H9 (cell line): ENCODE data around the gene GABRB1. TPM values are rescaled to one million over a fixed set of nuclear protein-coding genes. Genes with fewer than 3 reads are reported as not detected.

Experiments
- DNase-seq: peaks from one replicate; pipeline ENCODE4 v3.0.0-alpha.2; 2017
- H2AFZ ChIP-seq: one replicate; pipeline ENCODE4 v1.6.1; 2013; ENCODE audit warnings: mild to moderate bottlenecking, low read length, control low read depth, moderate library complexity
- H2AK5ac ChIP-seq: 2 replicates; pipeline ENCODE4 v1.6.1; 2013; ENCODE audit warnings: low read length, control low read depth, mixed read lengths; ENCODE audit not compliant: insufficient read length
- H2BK120ac ChIP-seq: one replicate; pipeline ENCODE4 v1.6.1; 2013; ENCODE audit warnings: low read depth, mild to moderate bottlenecking, low read length, control low read depth, inconsistent platforms; ENCODE audit not compliant: poor library complexity, severe bottlenecking
- H2BK12ac ChIP-seq: 2 replicates; pipeline ENCODE4 v1.6.1; 2013; ENCODE audit warnings: low read length, control low read depth, mixed read lengths, low read depth; ENCODE audit not compliant: insufficient read length
- H2BK15ac ChIP-seq: 2 replicates; pipeline ENCODE4 v1.6.1; 2013; ENCODE audit warnings: low read depth, low read length, control low read depth
- H2BK20ac ChIP-seq: one replicate; pipeline ENCODE4 v1.6.1; 2013; ENCODE audit warnings: low read depth, mild to moderate bottlenecking, low read length, control low read depth, inconsistent platforms; ENCODE audit not compliant: poor library complexity, severe bottlenecking
- H2BK5ac ChIP-seq: 2 replicates; pipeline ENCODE4 v1.6.1; 2013; ENCODE audit warnings: low read length, control low read depth, mixed read lengths; ENCODE audit not compliant: insufficient read length
- H3K14ac ChIP-seq: 2 replicates; pipeline ENCODE4 v1.6.1; 2013; ENCODE audit warnings: low read length, control low read depth; ENCODE audit not compliant: insufficient read depth
- H3K18ac ChIP-seq: 2 replicates; pipeline ENCODE4 v1.6.1; 2013; ENCODE audit warnings: low read depth, mild to moderate bottlenecking, mixed read lengths, low read length, control low read depth; ENCODE audit not compliant: insufficient read length
- H3K23ac ChIP-seq: 2 replicates; pipeline ENCODE4 v1.6.1; 2013; ENCODE audit warnings: low read length, control low read depth, mixed read lengths, low read depth; ENCODE audit not compliant: insufficient read length
- H3K23me2 ChIP-seq: 2 replicates; pipeline ENCODE4 v1.6.1; 2013; ENCODE audit warnings: low read depth, mild to moderate bottlenecking, mixed read lengths, low read length, control low read depth; ENCODE audit not compliant: insufficient read length, poor library complexity, severe bottlenecking
- H3K27ac ChIP-seq: 2 replicates; pipeline ENCODE4 v1.5.1; 2013; ENCODE audit warnings: low read length, control low read depth, mixed read lengths, low read depth; ENCODE audit not compliant: insufficient read length
- H3K27me3 ChIP-seq: 2 replicates; pipeline ENCODE4 v1.6.1; 2013; ENCODE audit warnings: low read length, control low read depth, inconsistent platforms; ENCODE audit not compliant: insufficient read depth
- H3K4ac ChIP-seq: 2 replicates; pipeline ENCODE4 v1.6.1; 2013; ENCODE audit warnings: low read depth, mild to moderate bottlenecking, control low read depth, inconsistent platforms, low read length, moderate library complexity
- H3K4me1 ChIP-seq: 2 replicates; pipeline ENCODE4 v1.6.1; 2013; ENCODE audit warnings: low read length, control low read depth, inconsistent platforms; ENCODE audit not compliant: insufficient read depth
- H3K4me2 ChIP-seq: 2 replicates; pipeline ENCODE4 v1.6.1; 2013; ENCODE audit warnings: low read length, control low read depth, mixed read lengths; ENCODE audit not compliant: insufficient read length, insufficient read depth
- H3K56ac ChIP-seq: 2 replicates; pipeline ENCODE4 v1.6.1; 2013; ENCODE audit warnings: low read depth, mild to moderate bottlenecking, mixed read lengths, low read length, control low read depth; ENCODE audit not compliant: insufficient read length
- H3K79me1 ChIP-seq: 2 replicates; pipeline ENCODE4 v1.6.1; 2013; ENCODE audit warnings: low read depth, mild to moderate bottlenecking, moderate library complexity, low read length, control low read depth, inconsistent platforms; ENCODE audit not compliant: insufficient read depth, poor library complexity, severe bottlenecking
- H3K79me2 ChIP-seq: 2 replicates; pipeline ENCODE4 v1.6.1; 2013; ENCODE audit warnings: low read length, control low read depth, inconsistent platforms; ENCODE audit not compliant: insufficient read depth
- H3K9ac ChIP-seq: 2 replicates; pipeline ENCODE4 v1.6.1; 2013; ENCODE audit warnings: low read length, control low read depth, mixed read lengths; ENCODE audit not compliant: insufficient read length; ENCODE audit errors: extremely low read depth
- H3K9me3 ChIP-seq: one replicate; pipeline ENCODE4 v1.6.1; 2013; ENCODE audit warnings: low read depth, low read length, inconsistent platforms; ENCODE audit not compliant: control insufficient read depth
- H3T11ph ChIP-seq: one replicate; pipeline ENCODE4 v1.6.1; 2013; ENCODE audit warnings: mild to moderate bottlenecking, low read length, control low read depth, inconsistent platforms
- H4K20me1 ChIP-seq: one replicate; pipeline ENCODE4 v1.6.1; 2013; ENCODE audit not compliant: control insufficient read depth, insufficient read length, insufficient read depth
- H4K5ac ChIP-seq: 2 replicates; pipeline ENCODE4 v1.6.1; 2013; ENCODE audit warnings: low read depth, mild to moderate bottlenecking, mixed read lengths, low read length, control low read depth; ENCODE audit not compliant: insufficient read length
- H4K8ac ChIP-seq: replicated peaks from 2 replicates; pipeline ENCODE4 v1.6.1; 2013; ENCODE audit warnings: low read length, control low read depth, mixed read lengths, low read depth; ENCODE audit not compliant: insufficient read length
- H4K91ac ChIP-seq: 2 replicates; pipeline ENCODE4 v1.6.1; 2013; ENCODE audit warnings: low read depth, mild to moderate bottlenecking, moderate library complexity, mixed read lengths, low read length, control low read depth; ENCODE audit not compliant: insufficient read length
- H3K27ac Mint-ChIP-seq, 3 experiments: 2 replicates in 2 of 3; 3 replicates in 1 of 3; pipeline ENCODE4 v1.8.0; 2020 to 2021; ENCODE audit warnings: mixed read lengths in 3 of 3, mild to moderate bottlenecking in 1 of 3, moderate library complexity in 1 of 3
- H3K27me3 Mint-ChIP-seq: 2 replicates; pipeline ENCODE4 v1.8.0; 2021; ENCODE audit warnings: low read depth, mild to moderate bottlenecking, moderate library complexity, mixed read lengths
- H3K36me3 Mint-ChIP-seq, 3 experiments: 2 replicates in 2 of 3; 3 replicates in 1 of 3; pipeline ENCODE4 v1.8.0; 2020 to 2021; ENCODE audit warnings: low read depth in 3 of 3, mixed read lengths in 3 of 3; ENCODE audit not compliant: insufficient read depth in 1 of 3
- H3K4me1 Mint-ChIP-seq, 2 experiments: 2 replicates each; pipeline ENCODE4 v1.8.0; 2020; ENCODE audit warnings: mixed read lengths in 2 of 2
- H3K4me3 Mint-ChIP-seq, 2 experiments: 2 replicates in 1 of 2; 3 replicates in 1 of 2; pipeline ENCODE4 v1.8.0; 2020 to 2021; ENCODE audit warnings: mild to moderate bottlenecking in 2 of 2, mixed read lengths in 2 of 2, moderate library complexity in 1 of 2
- H3K9me3 Mint-ChIP-seq, 2 experiments: 2 replicates in 1 of 2; 3 replicates in 1 of 2; pipeline ENCODE4 v1.8.0; 2020; ENCODE audit warnings: mild to moderate bottlenecking in 2 of 2, mixed read lengths in 2 of 2, moderate library complexity in 1 of 2
- CTCF ChIP-seq: fragments of 200-600 bp; sonication (generic); conservative IDR thresholded peaks from 3 replicates; pipeline ENCODE4 v1.8.0; 2021; ENCODE audit warnings: antibody characterized with exemption, mild to moderate bottlenecking
- WGBS: extraction: QIAGEN DNeasy Blood & Tissue Kit; methylation state at CpG from one replicate; pipeline ENCODE4 v1.1.7; 2013; ENCODE audit warnings: missing lambda C conversion rate, low lambda C conversion rate, mixed read lengths; ENCODE audit not compliant: insufficient read length; ENCODE audit errors: extremely low coverage; 5-methylcytosine and 5-hydroxymethylcytosine counted together
- total RNA-seq: library from RNA; stranded (reverse); gene quantifications from 2 replicates; pipeline ENCODE4 v1.2.1, GENCODE V29; 2021

GABRB1 gene
- total RNA-seq, 1 experiment from 2014 or later, result 0.39 TPM

- H2BK15ac ChIP-seq, result no peak overlapping the region; the same call in 1 of the 2 replicates
- 0 out of 2 replicates have a peak, but pooled peaks cover 3% of the 10 kb centered on the region for H3K4me1 ChIP-seq
- no peak overlapping the region for H4K5ac ChIP-seq
- H4K20me1 ChIP-seq, result no peaks in the 10 kb centered on the region
- H2BK12ac ChIP-seq, result no peak overlapping the region
- Mint-ChIP-seq H3K9me3 (no peaks in the 10 kb centered on the region), H3K36me3 (no peaks in the 10 kb centered on the region), H3K27me3 (no peaks in the 10 kb centered on the region), H3K4me3 (no peak overlapping the region), H3K4me1 (peaks cover 13 to 15% of the 10 kb centered on the region in 2 experiments), H3K27ac (no peak overlapping the region)
- no peak overlapping the region for H3K18ac ChIP-seq
- H3K56ac ChIP-seq, result no peak overlapping the region
- no peak overlapping the region for H3K27ac ChIP-seq
- no peak overlapping the region for H3K4me2 ChIP-seq
- H3K27me3 ChIP-seq, result no peaks in the 10 kb centered on the region
- H4K91ac ChIP-seq, result no peak overlapping the region
- no peak overlapping the region for H2BK5ac ChIP-seq
- H2BK20ac ChIP-seq, result no peak overlapping the region
- H3K23ac ChIP-seq, result no peak overlapping the region
- H3K14ac ChIP-seq, result no peak overlapping the region
- no peak overlapping the region for H2AFZ ChIP-seq
- no peak overlapping the region for H4K8ac ChIP-seq
- no peak overlapping the region for H3K4ac ChIP-seq
- no peak for TF ChIP-seq CTCF
- no CpG with 5 or more reads among the region's 3 CpGs for WGBS
- no peaks in the 10 kb centered on the region for H3K23me2 ChIP-seq
- H3K79me1 ChIP-seq, result no peaks in the 10 kb centered on the region
- H3K79me2 ChIP-seq, result no peaks in the 10 kb centered on the region
- DNase-seq, result no peak
- H3T11ph ChIP-seq, result no peak overlapping the region
- H2BK120ac ChIP-seq, result no peak overlapping the region
- H3K9me3 ChIP-seq, result no peaks in the 10 kb centered on the region
- no peak overlapping the region for H3K9ac ChIP-seq
- no peak overlapping the region for H2AK5ac ChIP-seq
Measured at GRCh38 chr4:47185761-47186160, 154.4 kb downstream of the GABRB1 start.
